ENCODE measurements around the gene CCDC195. TPM values are rescaled to one million over a fixed set of nuclear protein-coding genes. Genes with fewer than 3 reads are reported as not detected.
"Not testable (repeated sequence)": the region's sequence is repeated elsewhere in the genome, so short reads cannot be mapped to it uniquely, and the experiment has no call there.

The CCDC195 gene
- total RNA-seq, 1 experiment from 2014 or later: not detected

- DNase-seq (ENCODE audit: low read depth): no peak
These were observed 24.6 kb downstream of the CCDC195 start for GRCh38 chr2:224691563-224691962.

GRCh38 chr2:224690868-224691267, 25.3 kb downstream of the CCDC195 start:
- DNase-seq (ENCODE audit: low read depth): no peak

- DNase-seq (ENCODE audit: low read depth): peak; percentile 23
These were observed 26.6 kb downstream of the CCDC195 start for GRCh38 chr2:224689539-224689938.

GRCh38 chr2:224688997-224689396, 27.2 kb downstream of the CCDC195 start:
- DNase-seq (ENCODE audit: low read depth): no peak

- peak; percentile 5 for DNase-seq (ENCODE audit: low read depth)
These were observed 29.0 kb downstream of the CCDC195 start for GRCh38 chr2:224687156-224687555.

GRCh38 chr2:224685121-224685520, 31.0 kb downstream of the CCDC195 start:
- no peak for DNase-seq (ENCODE audit: low read depth)

GRCh38 chr2:224682134-224682533, 34.0 kb downstream of the CCDC195 start:
- no peak for DNase-seq (ENCODE audit: low read depth)

GRCh38 chr2:224671731-224672130, 44.4 kb downstream of the CCDC195 start:
- DNase-seq (ENCODE audit: low read depth): no peak

- no peak for DNase-seq (ENCODE audit: low read depth)
These were observed 46.0 kb downstream of the CCDC195 start for GRCh38 chr2:224670203-224670602.

- no peak for DNase-seq (ENCODE audit: low read depth)
These were observed 46.7 kb downstream of the CCDC195 start for GRCh38 chr2:224669449-224669848.

GRCh38 chr2:224668123-224668909, 47.8 kb downstream of the CCDC195 start:
- DNase-seq (ENCODE audit: low read depth): no peak

- DNase-seq (ENCODE audit: low read depth): no peak
These were observed 49.1 kb downstream of the CCDC195 start for GRCh38 chr2:224666951-224667553.

GRCh38 chr2:224663322-224663721, 52.8 kb downstream of the CCDC195 start:
- not testable (repeated sequence) for DNase-seq (ENCODE audit: low read depth)

GRCh38 chr2:224661708-224662107, 54.5 kb downstream of the CCDC195 start:
- DNase-seq (ENCODE audit: low read depth): not testable (repeated sequence)

- no peak for DNase-seq (ENCODE audit: low read depth)
These were observed 56.5 kb downstream of the CCDC195 start for GRCh38 chr2:224659714-224660113.

GRCh38 chr2:224658780-224659405, 57.3 kb downstream of the CCDC195 start:
- no peak for DNase-seq (ENCODE audit: low read depth)

- no peak for DNase-seq (ENCODE audit: low read depth)
These were observed 58.8 kb downstream of the CCDC195 start for GRCh38 chr2:224657349-224657748.

- DNase-seq (ENCODE audit: low read depth): no peak
These were observed 61.1 kb downstream of the CCDC195 start for GRCh38 chr2:224655006-224655537.

Measured in RPMI7951 (cell line).